Parathyroid adenoma (tissue), 2 donors: ENCODE data around the gene BRME1.
A peak's percentile ranks its signal among the peaks of the same experiment; 100 is the strongest.

Source experiments
- H2AFZ ChIP-seq: fragments of 300-600 bp; sonication (generic); one replicate; pipeline ENCODE4 v1.7.0; 2017; ENCODE audit warnings: antibody characterized with exemption, mild to moderate bottlenecking
- H3K27ac ChIP-seq: fragments of 300-600 bp; sonication (generic); one replicate; pipeline ENCODE4 v1.7.0; 2017
- H3K27me3 ChIP-seq: fragments of 300-600 bp; sonication (generic); one replicate; pipeline ENCODE4 v1.7.0; 2017; ENCODE audit warnings: low read length; ENCODE audit not compliant: control insufficient read depth, insufficient read depth
- H3K36me3 ChIP-seq: fragments of 300-600 bp; sonication (generic); one replicate; pipeline ENCODE4 v1.7.0; 2017; ENCODE audit warnings: low read length; ENCODE audit not compliant: control insufficient read depth, insufficient read depth
- H3K4me1 ChIP-seq: fragments of 300-600 bp; sonication (generic); one replicate; pipeline ENCODE4 v1.7.0; 2017; ENCODE audit warnings: control low read depth
- H3K4me2 ChIP-seq: fragments of 300-600 bp; sonication (generic); one replicate; pipeline ENCODE4 v1.7.0; 2017; ENCODE audit warnings: low read length
- H3K4me3 ChIP-seq: fragments of 300-600 bp; sonication (generic); one replicate; pipeline ENCODE4 v1.7.0; 2017; ENCODE audit warnings: low read depth, low read length
- H3K79me2 ChIP-seq: fragments of 300-600 bp; sonication (generic); one replicate; pipeline ENCODE4 v1.7.0; 2017; ENCODE audit warnings: control low read depth
- H3K9ac ChIP-seq: fragments of 300-600 bp; sonication (generic); one replicate; pipeline ENCODE4 v1.7.0; 2017; ENCODE audit warnings: mild to moderate bottlenecking
- H3K9me3 ChIP-seq: fragments of 300-600 bp; sonication (generic); one replicate; pipeline ENCODE4 v1.7.0; 2017; ENCODE audit warnings: low read length; ENCODE audit not compliant: control insufficient read depth
- CTCF ChIP-seq: fragments of 300-600 bp; sonication (generic); IDR thresholded peaks from one replicate; pipeline ENCODE4 v1.7.0; 2017; ENCODE audit warnings: antibody characterized with exemption, mild to moderate bottlenecking
- donor health status: primary hyperparathyroidism.

The BRME1 gene

GRCh38 chr19:13842291-13843103 lies 63.4 kb downstream of the BRME1 start:
- peak overlapping the region; percentile 97 for H3K27ac ChIP-seq
- H3K9me3 ChIP-seq: no peaks in the 10 kb centered on the region
- H3K79me2 ChIP-seq: peaks cover 6% of the 10 kb centered on the region
- H2AFZ ChIP-seq: peak overlapping the region; percentile 93
- no peaks in the 10 kb centered on the region for H3K36me3 ChIP-seq
- H3K4me3 ChIP-seq: peak overlapping the region; percentile 73
- peak overlapping the region; percentile 93 for H3K4me2 ChIP-seq
- TF ChIP-seq CTCF: peak; percentile 9
- H3K4me1 ChIP-seq: peaks cover 24% of the 10 kb centered on the region
- H3K27me3 ChIP-seq: no peaks in the 10 kb centered on the region
- H3K9ac ChIP-seq: peak overlapping the region; percentile 80

GRCh38 chr19:13841962-13842290 lies 64.0 kb downstream of the BRME1 start:
- H3K27me3 ChIP-seq: no peaks in the 10 kb centered on the region
- peaks cover 6% of the 10 kb centered on the region for H3K79me2 ChIP-seq
- H3K4me1 ChIP-seq: peaks cover 21% of the 10 kb centered on the region
- H3K9me3 ChIP-seq: no peaks in the 10 kb centered on the region
- TF ChIP-seq CTCF: no peak
- H3K4me3 ChIP-seq: peak overlapping the region; percentile 72
- no peaks in the 10 kb centered on the region for H3K36me3 ChIP-seq
- peak overlapping the region; percentile 97 for H3K27ac ChIP-seq
- peak overlapping the region; percentile 80 for H3K9ac ChIP-seq
- H2AFZ ChIP-seq: peak overlapping the region; percentile 76
- H3K4me2 ChIP-seq: peak overlapping the region; percentile 84

GRCh38 chr19:13841086-13841961 lies 64.6 kb downstream of the BRME1 start:
- no peak for TF ChIP-seq CTCF
- H3K4me1 ChIP-seq: peaks cover 16% of the 10 kb centered on the region

GRCh38 chr19:13840305-13841085 lies 65.4 kb downstream of the BRME1 start:
- no peaks in the 10 kb centered on the region for H3K36me3 ChIP-seq
- no peak for TF ChIP-seq CTCF
- no peak overlapping the region for H2AFZ ChIP-seq
- H3K4me1 ChIP-seq: peaks cover 14% of the 10 kb centered on the region
- no peak overlapping the region for H3K9ac ChIP-seq
- peaks cover 6% of the 10 kb centered on the region for H3K79me2 ChIP-seq
- H3K4me2 ChIP-seq: peak overlapping the region; percentile 84
- no peaks in the 10 kb centered on the region for H3K27me3 ChIP-seq
- H3K9me3 ChIP-seq: no peaks in the 10 kb centered on the region
- peak overlapping the region; percentile 72 for H3K4me3 ChIP-seq
- H3K27ac ChIP-seq: peak overlapping the region; percentile 97

More at GRCh38 chr19:13841086-13841961, 64.6 kb downstream of the BRME1 start:
- Histone ChIP-seq H3K27me3 (no peaks in the 10 kb centered on the region), H3K27ac (peak overlapping the region; percentile 97), H3K4me3 (peak overlapping the region; percentile 72), H3K4me2 (peak overlapping the region; percentile 84), H2AFZ (no peak overlapping the region), H3K79me2 (peaks cover 6% of the 10 kb centered on the region), H3K9me3 (no peaks in the 10 kb centered on the region), H3K36me3 (no peaks in the 10 kb centered on the region), H3K9ac (no peak overlapping the region)
